ENCODE results near the gene ACIN1. TPM values are rescaled to one million over a fixed set of nuclear protein-coding genes. Genes with fewer than 3 reads are reported as not detected.

ACIN1 gene
- total RNA-seq, 4 donors from 2014 or later: 96.5 to 143 (median 108) TPM

DNA sequence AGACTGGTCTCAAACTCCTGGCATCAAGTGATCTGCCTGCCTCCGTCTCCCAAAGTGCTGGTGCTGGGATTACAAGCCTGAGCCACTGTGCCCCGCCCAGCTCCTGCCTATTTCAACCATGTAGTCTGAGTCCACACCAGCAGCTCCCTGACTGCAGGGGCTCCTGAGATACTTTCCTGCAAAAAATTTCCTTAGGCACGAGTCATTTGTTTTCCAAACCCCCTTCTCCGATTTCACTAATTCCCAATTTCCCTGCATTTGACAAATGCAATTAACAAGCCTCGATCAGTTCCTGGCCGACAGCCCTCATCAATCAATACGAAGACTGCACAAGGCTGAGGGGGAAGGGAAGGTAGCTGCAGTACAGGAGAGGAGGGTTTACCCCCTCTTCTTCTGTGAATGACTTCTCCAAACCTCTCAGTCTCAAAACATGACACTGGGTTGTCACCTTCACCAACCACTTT, 70.3 kb downstream of the ACIN1 start:
- peaks cover 0 to 70% (median 2%) of the 10 kb centered on the region in 3 donors for H3K36me3 ChIP-seq
- no peaks in the 10 kb centered on the region for H3K9me3 ChIP-seq
- DNase-seq (ENCODE audit: low spot score in 2 of 2): no peak
- no peak overlapping the region for H3K4me3 ChIP-seq
- no peaks in the 10 kb centered on the region for H3K27me3 ChIP-seq
- WGBS, 2 donors: 62 to 66% methylated on average over 7 of the region's 7 CpGs
- TF ChIP-seq, protein P1, sequence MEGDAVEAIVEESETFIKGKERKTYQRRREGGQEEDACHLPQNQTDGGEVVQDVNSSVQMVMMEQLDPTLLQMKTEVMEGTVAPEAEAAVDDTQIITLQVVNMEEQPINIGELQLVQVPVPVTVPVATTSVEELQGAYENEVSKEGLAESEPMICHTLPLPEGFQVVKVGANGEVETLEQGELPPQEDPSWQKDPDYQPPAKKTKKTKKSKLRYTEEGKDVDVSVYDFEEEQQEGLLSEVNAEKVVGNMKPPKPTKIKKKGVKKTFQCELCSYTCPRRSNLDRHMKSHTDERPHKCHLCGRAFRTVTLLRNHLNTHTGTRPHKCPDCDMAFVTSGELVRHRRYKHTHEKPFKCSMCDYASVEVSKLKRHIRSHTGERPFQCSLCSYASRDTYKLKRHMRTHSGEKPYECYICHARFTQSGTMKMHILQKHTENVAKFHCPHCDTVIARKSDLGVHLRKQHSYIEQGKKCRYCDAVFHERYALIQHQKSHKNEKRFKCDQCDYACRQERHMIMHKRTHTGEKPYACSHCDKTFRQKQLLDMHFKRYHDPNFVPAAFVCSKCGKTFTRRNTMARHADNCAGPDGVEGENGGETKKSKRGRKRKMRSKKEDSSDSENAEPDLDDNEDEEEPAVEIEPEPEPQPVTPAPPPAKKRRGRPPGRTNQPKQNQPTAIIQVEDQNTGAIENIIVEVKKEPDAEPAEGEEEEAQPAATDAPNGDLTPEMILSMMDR (IDR thresholded peaks at IDR 0.05): no peak
- TF ChIP-seq EP300 (IDR thresholded peaks at IDR 0.05): no peak
- no peak for TF ChIP-seq POLR2A (IDR thresholded peaks at IDR 0.05)
- no peak overlapping the region for H3K27ac ChIP-seq
- peaks cover 0 to 15% (median 0%) of the 10 kb centered on the region in 4 donors for H3K4me1 ChIP-seq

DNA sequence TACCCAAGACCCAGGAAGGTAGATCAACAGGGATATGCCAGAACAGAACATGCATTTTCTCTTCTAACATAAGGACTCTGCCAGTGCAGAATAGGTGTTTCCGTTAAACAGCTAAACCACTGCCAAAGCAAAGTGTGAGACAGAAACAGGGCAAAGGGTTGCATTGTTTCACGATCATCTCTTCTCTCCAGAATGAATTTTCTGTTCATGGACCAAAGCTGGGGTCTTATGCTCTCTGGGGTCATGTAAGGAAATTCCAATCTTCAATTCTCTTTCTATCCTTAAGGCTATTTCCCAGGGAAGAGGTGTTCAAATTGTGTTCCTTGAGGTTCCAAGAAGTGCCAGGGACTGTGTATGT, 71.2 kb downstream of the ACIN1 start:
- Histone ChIP-seq H3K27ac (no peak overlapping the region), H3K9me3 (no peaks in the 10 kb centered on the region), H3K4me1 (peaks cover 0 to 9% (median 0%) of the 10 kb centered on the region in 4 donors), H3K27me3 (no peaks in the 10 kb centered on the region), H3K36me3 (peaks cover 0 to 61% (median 2%) of the 10 kb centered on the region in 3 donors), H3K4me3 (no peak overlapping the region)
- 79 to 86% methylated on average over 2 of the region's 2 CpGs for WGBS, 2 donors
- TF ChIP-seq, protein P1 (IDR thresholded peaks at IDR 0.05): no peak
- TF ChIP-seq EP300 (IDR thresholded peaks at IDR 0.05): no peak
- TF ChIP-seq POLR2A (IDR thresholded peaks at IDR 0.05): no peak
- no peak for DNase-seq (ENCODE audit: low spot score in 2 of 2)

GRCh38 chr14:23023022-23023794, 71.7 kb downstream of the ACIN1 start:
- TF ChIP-seq, protein P1 (IDR thresholded peaks at IDR 0.05): no peak
- TF ChIP-seq EP300 (IDR thresholded peaks at IDR 0.05): no peak
- no peak for TF ChIP-seq POLR2A (IDR thresholded peaks at IDR 0.05)
- Histone ChIP-seq H3K4me1 (peaks cover 0 to 4% (median 0%) of the 10 kb centered on the region in 4 donors), H3K27me3 (no peaks in the 10 kb centered on the region), H3K27ac (no peak overlapping the region), H3K4me3 (no peak overlapping the region), H3K9me3 (no peaks in the 10 kb centered on the region), H3K36me3 (peaks cover 0 to 56% (median 2%) of the 10 kb centered on the region in 3 donors)
- no peak for DNase-seq (ENCODE audit: low spot score in 2 of 2)
- WGBS, 2 donors: 77 to 80% methylated on average over 8 of the region's 8 CpGs

GRCh38 chr14:23021889-23022442, 73.0 kb downstream of the ACIN1 start:
- Histone ChIP-seq H3K36me3 (peaks cover 0 to 44% (median 2%) of the 10 kb centered on the region in 3 donors), H3K4me1 (peaks cover 0 to 4% (median 0%) of the 10 kb centered on the region in 4 donors), H3K27ac (no peak overlapping the region), H3K27me3 (no peaks in the 10 kb centered on the region), H3K9me3 (no peaks in the 10 kb centered on the region), H3K4me3 (no peak overlapping the region)
- 50 to 55% methylated on average over 7 of the region's 7 CpGs for WGBS, 2 donors
- no peak for DNase-seq (ENCODE audit: low spot score in 2 of 2)
- TF ChIP-seq EP300 (IDR thresholded peaks at IDR 0.05) (no peak), POLR2A (IDR thresholded peaks at IDR 0.05) (no peak)
- TF ChIP-seq, protein P1 (IDR thresholded peaks at IDR 0.05): no peak

DNA sequence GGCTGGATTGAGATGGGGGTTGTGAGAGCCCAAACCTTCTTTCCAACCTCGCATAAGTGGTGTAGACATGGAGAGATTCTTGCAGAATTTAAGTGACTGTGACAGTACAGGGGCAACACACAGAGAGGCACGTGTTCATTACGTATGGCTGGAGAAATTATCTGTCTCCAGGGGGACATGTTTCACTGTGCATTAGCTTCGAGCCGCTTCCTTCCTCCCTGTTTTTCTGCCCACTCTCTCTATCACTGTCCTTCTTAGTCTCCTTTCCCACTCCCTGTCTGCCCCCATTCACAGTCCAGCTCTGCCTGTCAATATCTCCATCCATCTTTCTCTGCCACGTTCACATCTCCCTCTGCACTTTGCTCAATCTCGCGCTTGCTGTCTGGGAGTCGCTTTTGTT, 73.5 kb downstream of the ACIN1 start:
- DNase-seq (ENCODE audit: low spot score in 2 of 2): no peak
- no peak overlapping the region for H3K4me3 ChIP-seq
- WGBS, 2 donors: 65 to 66% methylated on average over 9 of the region's 9 CpGs
- TF ChIP-seq, protein P1 (IDR thresholded peaks at IDR 0.05): no peak
- no peaks in the 10 kb centered on the region for H3K9me3 ChIP-seq
- H3K36me3 ChIP-seq: peaks cover 0 to 39% (median 2%) of the 10 kb centered on the region in 3 donors
- peaks cover 0 to 4% (median 0%) of the 10 kb centered on the region in 4 donors for H3K4me1 ChIP-seq
- H3K27me3 ChIP-seq: no peaks in the 10 kb centered on the region
- no peak overlapping the region for H3K27ac ChIP-seq

Data from tibial nerve (tissue), 4 donors.